Tibial nerve (tissue), 4 donors: ENCODE data around the gene PLAU. TPM values are rescaled to one million over a fixed set of nuclear protein-coding genes. Genes with fewer than 3 reads are reported as not detected.
A peak's percentile ranks its signal among the peaks of the same experiment; 100 is the strongest.

Source experiments
- DNase-seq, 2 donors: peaks; one replicate each; pipeline ENCODE4 v3.0.0-alpha.2; 2019; ENCODE audit warnings: low spot score in 2 of 2
- H3K27ac ChIP-seq, 4 donors: fragments of 200-600 bp; sonication (generic) in 3 of 4; one replicate each; pipeline ENCODE4 v1.5.1; 2017 to 2019; ENCODE audit warnings: mild to moderate bottlenecking in 1 of 4
- H3K27me3 ChIP-seq, 2 donors: fragments of 200-600 bp; sonication (generic) in 1 of 2; one replicate each; pipeline versions ENCODE4 v1.5.1 to v1.6.0; 2017 to 2019
- H3K36me3 ChIP-seq, 3 donors: fragments of 200-600 bp; sonication (generic); one replicate each; pipeline ENCODE4 v1.5.1; 2018 to 2019
- H3K4me1 ChIP-seq, 4 donors: fragments of 200-600 bp; sonication (generic) in 3 of 4; one replicate each; pipeline ENCODE4 v1.5.1; 2017 to 2019
- H3K4me3 ChIP-seq, 4 donors: fragments of 200-600 bp; sonication (generic) in 3 of 4; one replicate each; pipeline ENCODE4 v1.5.1; 2017 to 2019; ENCODE audit warnings: mild to moderate bottlenecking in 1 of 4, moderate library complexity in 1 of 4
- H3K9me3 ChIP-seq, 4 donors: fragments of 200-600 bp; sonication (generic) in 3 of 4; one replicate each; pipeline ENCODE4 v1.5.1; 2017 to 2019
- EP300 ChIP-seq, 2 donors: sonication (generic); formaldehyde crosslinking; IDR thresholded peaks; one replicate each; pipeline ENCODE4 v1.6.1; 2017; ENCODE audit warnings: antibody characterized with exemption in 2 of 2, mild to moderate bottlenecking in 1 of 2
- POLR2A ChIP-seq, 2 donors: fragments of 450-650 bp; IDR thresholded peaks; one replicate each; pipeline ENCODE4 v1.6.1; 2017; ENCODE audit warnings: antibody characterized with exemption in 2 of 2, mild to moderate bottlenecking in 2 of 2, moderate library complexity in 2 of 2
- WGBS, 2 donors: methylation state at CpG; one replicate each; pipeline ENCODE4 v1.1.5; 2018; 5-methylcytosine and 5-hydroxymethylcytosine counted together
- total RNA-seq, 4 donors: library from RNA; depleted of rRNA; stranded (reverse); fragments of >200 nt; gene quantifications; one replicate each; pipeline ENCODE4 v1.1.0, GENCODE V29; 2016
- TF ChIP-seq, protein P1 (sequence below), 5 experiments: fragments of 200-600 bp in 3 of 5; fragments of 450-650 bp in 2 of 5; sonication (generic) in 3 of 5; IDR thresholded peaks; one replicate each; pipeline ENCODE4 v1.5.1; 2016 to 2019; ENCODE audit warnings: antibody characterized with exemption in 5 of 5, mild to moderate bottlenecking in 3 of 5, moderate library complexity in 2 of 5

PLAU gene
- total RNA-seq, 4 donors from 2014 or later = 2.5 to 7.8 (median 3.5) TPM

DNA sequence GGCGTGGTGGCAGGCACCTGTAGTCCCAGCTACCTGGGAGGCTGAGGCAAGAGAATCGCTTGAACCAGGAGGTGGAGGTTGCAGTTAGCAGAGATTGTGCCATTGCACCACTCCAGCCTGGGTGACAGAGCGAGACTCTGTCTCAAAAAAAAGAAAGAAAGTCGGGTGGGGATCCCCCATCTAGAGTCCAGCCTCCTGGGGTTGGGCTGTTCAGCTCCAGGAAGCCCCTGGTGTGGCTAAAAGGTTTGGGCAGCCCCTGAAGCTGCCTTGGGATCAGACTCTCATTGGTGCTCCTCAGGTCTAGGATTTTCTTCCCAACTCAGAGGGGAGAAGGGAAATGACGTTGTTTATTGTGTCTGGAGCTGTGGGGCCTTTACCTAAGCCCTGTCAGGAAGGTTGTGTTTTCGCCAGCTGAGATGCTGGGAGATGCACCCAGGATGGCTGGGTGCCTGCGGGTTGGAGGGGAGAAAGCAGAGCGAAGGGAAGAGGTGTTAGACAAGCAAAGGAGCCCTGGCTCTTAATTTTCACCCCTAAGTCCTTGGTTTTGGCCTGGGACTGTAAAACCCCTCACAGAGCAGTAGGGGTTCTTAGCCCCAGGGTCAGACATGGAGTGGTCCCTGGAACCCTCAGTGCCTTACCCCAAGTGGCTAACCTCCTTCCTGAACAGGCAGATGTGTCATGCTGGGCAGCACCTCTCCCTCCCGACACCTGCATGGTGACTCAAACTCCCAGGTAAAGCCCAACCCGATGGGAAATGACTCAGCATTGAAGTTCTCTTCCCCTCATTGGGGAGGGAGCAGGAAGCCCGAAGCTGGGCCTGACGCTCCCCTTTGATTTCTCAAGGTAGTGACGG, 21.1 kb downstream of the PLAU start:
- no peak overlapping the region for H3K4me3 ChIP-seq
- H3K27me3 ChIP-seq = no peaks in the 10 kb centered on the region
- 77 to 88% methylated on average over 13 of the region's 13 CpGs for WGBS, 2 donors
- DNase-seq = no peak
- no peaks in the 10 kb centered on the region for H3K4me1 ChIP-seq
- no peaks in the 10 kb centered on the region for H3K36me3 ChIP-seq
- no peaks in the 10 kb centered on the region for H3K9me3 ChIP-seq
- no peak overlapping the region for H3K27ac ChIP-seq
- TF ChIP-seq EP300 (IDR thresholded peaks at IDR 0.05) (no peak), POLR2A (IDR thresholded peaks at IDR 0.05) (no peak)
- TF ChIP-seq, protein P1, sequence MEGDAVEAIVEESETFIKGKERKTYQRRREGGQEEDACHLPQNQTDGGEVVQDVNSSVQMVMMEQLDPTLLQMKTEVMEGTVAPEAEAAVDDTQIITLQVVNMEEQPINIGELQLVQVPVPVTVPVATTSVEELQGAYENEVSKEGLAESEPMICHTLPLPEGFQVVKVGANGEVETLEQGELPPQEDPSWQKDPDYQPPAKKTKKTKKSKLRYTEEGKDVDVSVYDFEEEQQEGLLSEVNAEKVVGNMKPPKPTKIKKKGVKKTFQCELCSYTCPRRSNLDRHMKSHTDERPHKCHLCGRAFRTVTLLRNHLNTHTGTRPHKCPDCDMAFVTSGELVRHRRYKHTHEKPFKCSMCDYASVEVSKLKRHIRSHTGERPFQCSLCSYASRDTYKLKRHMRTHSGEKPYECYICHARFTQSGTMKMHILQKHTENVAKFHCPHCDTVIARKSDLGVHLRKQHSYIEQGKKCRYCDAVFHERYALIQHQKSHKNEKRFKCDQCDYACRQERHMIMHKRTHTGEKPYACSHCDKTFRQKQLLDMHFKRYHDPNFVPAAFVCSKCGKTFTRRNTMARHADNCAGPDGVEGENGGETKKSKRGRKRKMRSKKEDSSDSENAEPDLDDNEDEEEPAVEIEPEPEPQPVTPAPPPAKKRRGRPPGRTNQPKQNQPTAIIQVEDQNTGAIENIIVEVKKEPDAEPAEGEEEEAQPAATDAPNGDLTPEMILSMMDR (IDR thresholded peaks at IDR 0.05) = no peak

- Histone ChIP-seq H3K9me3 (no peaks in the 10 kb centered on the region), H3K27ac (no peak overlapping the region), H3K27me3 (no peaks in the 10 kb centered on the region), H3K36me3 (no peaks in the 10 kb centered on the region), H3K4me3 (no peak overlapping the region), H3K4me1 (peaks cover 0 to 5% (median 2%) of the 10 kb centered on the region in 4 donors)
- TF ChIP-seq, protein P1 (IDR thresholded peaks at IDR 0.05) = no peak
- no peak for TF ChIP-seq POLR2A (IDR thresholded peaks at IDR 0.05)
- no peak for TF ChIP-seq EP300 (IDR thresholded peaks at IDR 0.05)
- WGBS, 2 donors = 91 to 99% methylated on average over 6 of the region's 6 CpGs
- DNase-seq = no peak
These were observed 21.7 kb downstream of the PLAU start for GRCh38 chr10:73932620-73933112.

DNA sequence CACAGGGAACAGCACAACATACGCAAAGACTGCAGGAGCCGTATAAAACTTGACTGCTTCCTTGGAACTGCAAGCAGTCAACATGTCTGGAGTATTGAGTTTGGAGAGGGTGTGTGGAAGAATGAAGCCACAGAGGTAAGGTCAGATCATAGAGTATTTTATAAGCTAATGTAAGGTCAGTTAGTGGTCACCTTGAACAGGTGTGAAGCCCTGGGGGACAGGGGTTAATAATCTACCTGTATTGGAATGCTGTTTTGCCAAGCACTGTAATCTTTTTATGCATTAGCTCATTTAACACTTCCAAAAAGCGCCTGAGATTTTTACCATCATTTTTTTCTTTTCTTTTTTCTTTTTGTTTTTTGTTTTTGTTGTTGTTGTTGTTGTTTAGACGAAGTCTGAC, 23.1 kb downstream of the PLAU start:
- no peak overlapping the region for H3K4me3 ChIP-seq
- H3K36me3 ChIP-seq = no peaks in the 10 kb centered on the region
- H3K9me3 ChIP-seq = no peaks in the 10 kb centered on the region
- TF ChIP-seq, protein P1 (IDR thresholded peaks at IDR 0.05) = no peak
- TF ChIP-seq POLR2A (IDR thresholded peaks at IDR 0.05) (no peak), EP300 (IDR thresholded peaks at IDR 0.05) (no peak)
- peaks cover 0 to 12% (median 3%) of the 10 kb centered on the region in 4 donors for H3K4me1 ChIP-seq
- no peak for DNase-seq
- WGBS, 2 donors = 86 to 93% methylated on average over 4 of the region's 4 CpGs
- no peaks in the 10 kb centered on the region for H3K27me3 ChIP-seq
- H3K27ac ChIP-seq = no peak overlapping the region

GRCh38 chr10:73935895-73936294, 25.0 kb downstream of the PLAU start:
- TF ChIP-seq, protein P1 (IDR thresholded peaks at IDR 0.05) = no peak
- no peak for TF ChIP-seq POLR2A (IDR thresholded peaks at IDR 0.05)
- no peak for TF ChIP-seq EP300 (IDR thresholded peaks at IDR 0.05)
- Histone ChIP-seq H3K27me3 (no peaks in the 10 kb centered on the region), H3K9me3 (no peaks in the 10 kb centered on the region), H3K4me1 (peaks cover 0 to 19% (median 7%) of the 10 kb centered on the region in 4 donors), H3K36me3 (no peaks in the 10 kb centered on the region), H3K4me3 (no peak overlapping the region), H3K27ac (no peak overlapping the region)
- WGBS, 2 donors = 60 to 62% methylated on average over 3 of the region's 3 CpGs
- DNase-seq = no peak

GRCh38 chr10:73937333-73938043, 26.6 kb downstream of the PLAU start:
- Histone ChIP-seq H3K9me3 (no peaks in the 10 kb centered on the region), H3K4me3 (no peak overlapping the region), H3K27ac (peak overlapping the region in 3 of 4 donors; percentile 11 to 60 (median 20)), H3K27me3 (no peaks in the 10 kb centered on the region), H3K36me3 (no peaks in the 10 kb centered on the region), H3K4me1 (peaks cover 0 to 24% (median 9%) of the 10 kb centered on the region in 4 donors)
- DNase-seq = no peak
- TF ChIP-seq, protein P1 (IDR thresholded peaks at IDR 0.05) = no peak
- TF ChIP-seq EP300 (IDR thresholded peaks at IDR 0.05) = no peak
- TF ChIP-seq POLR2A (IDR thresholded peaks at IDR 0.05) = no peak
- 64 to 66% methylated on average over 5 of the region's 5 CpGs for WGBS, 2 donors
